Stimulated activated CD4-positive, alpha-beta T cell treated with anti-CD3 and anti-CD28 coated beads, Interleukin-12 subunit alpha, Interleukin-12 subunit beta, amount 100 ng/mL, for 4 hours (primary cell): Measurements from ENCODE around the gene THOP1.

ENCODE experiments used
- DNase-seq: peaks from one replicate; pipeline ENCODE4 v3.0.0-alpha.2; 2020

The THOP1 gene

DNA sequence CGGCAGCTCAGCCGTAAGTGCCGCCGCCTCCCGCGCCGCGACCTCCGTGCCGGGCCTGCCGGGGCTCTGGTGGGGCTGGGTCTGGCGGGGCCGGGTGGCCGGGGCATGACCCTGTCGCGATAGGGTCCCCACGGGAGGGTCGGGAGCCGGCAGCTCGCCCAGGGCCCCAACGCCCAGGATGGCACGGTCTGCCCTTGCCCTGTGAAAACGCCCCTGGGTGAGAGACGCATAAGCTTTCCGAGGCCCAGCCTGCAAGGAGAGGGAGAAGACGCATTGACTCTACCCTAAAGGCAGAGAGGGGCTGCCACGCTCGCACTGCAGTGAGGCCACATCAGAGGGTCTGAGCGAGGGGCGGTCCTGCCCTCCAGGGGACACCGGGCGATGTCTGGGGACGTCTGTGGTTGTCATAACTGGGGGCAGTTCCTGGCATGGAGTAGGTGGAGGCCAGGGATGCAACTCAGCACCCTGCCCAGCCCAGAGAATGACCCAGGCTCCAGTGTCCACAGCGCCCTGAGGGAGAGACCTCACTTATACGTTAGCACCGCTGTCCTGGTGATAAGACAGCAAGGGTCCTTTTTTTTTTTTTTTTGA lies 34.9 kb downstream of the THOP1 start:
- peak; percentile 15 for DNase-seq

DNA sequence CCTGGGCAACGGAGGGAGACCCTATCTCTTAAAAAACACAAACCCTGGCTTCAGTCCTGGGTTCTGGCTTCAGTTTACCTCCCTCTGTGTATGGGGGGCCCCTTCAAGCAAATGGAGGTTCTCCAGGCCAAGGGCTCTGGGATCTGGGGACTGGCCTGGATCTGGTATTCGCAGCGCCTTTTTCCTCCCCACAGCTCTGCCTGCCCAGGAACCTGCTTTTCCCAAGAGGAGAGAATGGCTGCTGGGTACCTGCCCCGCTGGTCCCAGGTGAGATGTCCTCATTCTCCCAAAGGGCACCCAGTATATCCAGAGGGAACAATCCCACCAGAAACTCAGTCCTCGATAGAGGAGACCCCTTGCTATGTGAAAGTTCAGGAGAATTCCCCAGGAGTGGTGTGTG lies 37.5 kb downstream of the THOP1 start:
- no peak for DNase-seq

DNA sequence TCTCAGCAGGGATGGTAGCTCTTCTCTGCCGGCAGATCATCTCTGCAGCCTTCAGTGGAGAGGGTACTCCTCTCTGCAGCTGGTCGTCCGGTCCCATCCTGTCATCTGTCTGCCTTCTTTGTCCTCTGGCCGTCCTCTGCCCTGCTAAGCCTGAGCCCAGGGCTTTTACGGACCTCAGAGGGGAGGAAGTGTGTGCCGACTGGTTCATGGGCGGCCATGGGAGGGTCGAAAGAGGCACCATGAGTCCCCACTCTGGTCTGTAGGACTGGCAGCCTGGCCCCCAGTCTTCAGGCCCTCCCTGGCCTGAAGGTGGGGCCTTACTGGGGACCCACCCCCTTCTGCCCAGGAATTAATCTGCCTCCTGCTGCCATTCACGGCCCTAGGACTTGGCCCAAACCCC lies 38.3 kb downstream of the THOP1 start:
- no peak for DNase-seq

DNA sequence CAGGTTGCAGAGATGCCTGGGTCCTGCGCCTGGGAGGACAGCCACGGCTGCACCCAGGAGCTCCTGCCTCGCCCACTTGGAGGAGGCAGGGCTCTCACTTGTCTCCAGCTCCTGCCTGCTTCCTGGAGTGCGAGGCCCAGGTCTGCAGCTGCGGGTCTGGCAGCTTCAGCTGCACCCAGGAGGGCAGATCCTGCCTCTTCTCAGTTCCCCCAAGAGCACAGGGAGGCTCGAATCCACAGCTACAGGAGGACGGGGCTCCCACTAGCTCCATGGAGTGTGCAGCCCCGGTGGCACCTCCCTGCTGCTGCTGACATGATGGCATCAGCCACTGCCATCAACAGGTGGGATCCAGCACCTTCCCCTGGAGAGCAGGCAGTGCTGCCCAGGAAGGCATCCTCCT lies 38.8 kb downstream of the THOP1 start:
- no peak for DNase-seq

DNA sequence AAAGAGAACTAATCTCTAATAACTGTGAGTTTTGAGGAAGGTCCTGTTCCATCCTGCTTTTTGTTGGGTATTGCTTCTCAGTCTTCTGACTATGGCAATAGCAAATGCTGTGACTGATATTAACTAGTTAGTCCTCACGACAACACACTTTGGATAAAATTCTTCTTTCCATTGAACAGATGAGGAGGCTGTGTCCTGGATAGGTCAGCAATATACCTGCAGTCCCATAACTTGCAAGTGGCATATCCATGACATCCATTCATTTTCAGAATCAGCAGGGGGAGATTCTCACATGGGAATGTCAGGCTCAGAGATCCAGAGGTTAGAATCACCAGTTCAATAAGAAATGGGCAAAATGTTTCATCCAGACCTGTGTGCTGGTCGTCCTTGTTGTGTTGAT lies 41.7 kb downstream of the THOP1 start:
- no peak for DNase-seq

DNA sequence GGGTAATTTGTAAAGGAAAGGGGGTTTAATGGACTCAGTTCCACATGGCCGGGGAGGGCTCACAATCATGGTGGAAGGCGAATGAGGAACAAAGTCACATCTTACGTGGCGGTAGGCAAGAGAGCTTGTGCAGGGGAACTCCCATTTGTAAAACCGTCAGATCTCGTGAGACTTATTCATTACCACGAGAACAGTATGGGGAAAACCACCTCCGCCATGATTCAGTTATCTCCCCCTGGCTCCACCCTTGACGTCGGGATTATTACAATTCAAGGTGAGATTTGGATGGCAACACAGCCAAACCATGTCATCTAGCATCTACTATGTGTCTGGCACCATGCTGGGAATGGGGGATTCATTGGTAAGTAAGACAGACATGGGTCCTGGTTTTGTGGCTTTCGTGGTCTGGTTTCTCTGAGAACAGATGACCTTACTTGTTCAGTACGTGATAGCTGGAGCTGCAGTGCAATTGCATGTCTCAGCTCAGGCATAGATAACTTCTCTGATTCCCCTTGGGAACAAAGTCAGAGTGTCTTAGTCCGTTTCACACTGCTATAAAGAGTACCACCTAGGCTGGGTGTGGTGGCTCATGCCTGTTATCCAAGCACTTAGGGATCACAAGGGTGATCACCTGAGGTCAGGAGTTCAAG lies 42.7 kb downstream of the THOP1 start:
- no peak for DNase-seq

DNA sequence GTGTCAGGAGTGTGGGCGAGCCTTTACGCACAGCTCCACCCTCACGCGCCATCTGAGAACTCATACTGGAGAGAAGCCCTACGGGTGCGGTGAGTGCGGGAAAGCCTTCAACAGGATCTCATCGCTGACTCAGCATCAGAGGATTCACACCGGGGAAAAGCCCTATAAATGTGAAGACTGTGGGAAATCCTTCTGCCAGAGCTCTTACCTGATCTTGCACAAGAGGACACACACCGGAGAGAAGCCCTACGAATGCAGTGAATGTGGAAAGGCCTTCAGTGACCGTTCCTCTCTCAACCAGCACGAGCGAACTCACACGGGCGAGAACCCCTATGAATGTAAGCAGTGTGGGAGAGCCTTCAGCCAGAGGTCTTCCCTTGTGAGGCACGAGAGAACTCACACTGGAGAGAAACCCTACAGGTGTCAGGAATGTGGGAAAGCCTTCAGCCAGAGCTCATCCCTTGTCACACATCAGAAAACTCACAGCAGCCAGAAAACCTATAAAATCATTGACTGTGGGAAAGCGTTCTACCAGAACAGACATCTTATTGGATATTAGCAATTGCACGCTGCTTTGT lies 49.1 kb downstream of the THOP1 start:
- no peak for DNase-seq

DNA sequence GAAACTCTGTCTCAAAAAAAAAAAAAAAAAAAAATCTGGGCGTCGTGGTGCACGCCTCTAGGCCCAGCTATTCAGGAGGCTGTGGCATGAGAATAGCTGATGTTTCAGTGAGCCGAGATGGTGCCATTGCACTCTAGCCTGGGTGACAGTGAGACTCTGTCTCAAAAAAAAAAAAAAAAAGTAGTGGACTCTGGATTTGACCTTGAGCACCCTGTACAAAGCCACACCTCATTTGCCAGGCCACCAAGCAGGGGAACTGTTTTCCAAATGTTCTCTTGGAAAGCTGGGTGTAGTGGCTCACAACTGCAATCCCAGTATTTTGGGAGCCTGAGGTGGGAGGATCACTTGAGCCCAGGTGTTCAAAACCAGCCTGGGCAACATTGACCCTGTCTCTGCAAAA lies 52.1 kb downstream of the THOP1 start:
- DNase-seq, result no peak

DNA sequence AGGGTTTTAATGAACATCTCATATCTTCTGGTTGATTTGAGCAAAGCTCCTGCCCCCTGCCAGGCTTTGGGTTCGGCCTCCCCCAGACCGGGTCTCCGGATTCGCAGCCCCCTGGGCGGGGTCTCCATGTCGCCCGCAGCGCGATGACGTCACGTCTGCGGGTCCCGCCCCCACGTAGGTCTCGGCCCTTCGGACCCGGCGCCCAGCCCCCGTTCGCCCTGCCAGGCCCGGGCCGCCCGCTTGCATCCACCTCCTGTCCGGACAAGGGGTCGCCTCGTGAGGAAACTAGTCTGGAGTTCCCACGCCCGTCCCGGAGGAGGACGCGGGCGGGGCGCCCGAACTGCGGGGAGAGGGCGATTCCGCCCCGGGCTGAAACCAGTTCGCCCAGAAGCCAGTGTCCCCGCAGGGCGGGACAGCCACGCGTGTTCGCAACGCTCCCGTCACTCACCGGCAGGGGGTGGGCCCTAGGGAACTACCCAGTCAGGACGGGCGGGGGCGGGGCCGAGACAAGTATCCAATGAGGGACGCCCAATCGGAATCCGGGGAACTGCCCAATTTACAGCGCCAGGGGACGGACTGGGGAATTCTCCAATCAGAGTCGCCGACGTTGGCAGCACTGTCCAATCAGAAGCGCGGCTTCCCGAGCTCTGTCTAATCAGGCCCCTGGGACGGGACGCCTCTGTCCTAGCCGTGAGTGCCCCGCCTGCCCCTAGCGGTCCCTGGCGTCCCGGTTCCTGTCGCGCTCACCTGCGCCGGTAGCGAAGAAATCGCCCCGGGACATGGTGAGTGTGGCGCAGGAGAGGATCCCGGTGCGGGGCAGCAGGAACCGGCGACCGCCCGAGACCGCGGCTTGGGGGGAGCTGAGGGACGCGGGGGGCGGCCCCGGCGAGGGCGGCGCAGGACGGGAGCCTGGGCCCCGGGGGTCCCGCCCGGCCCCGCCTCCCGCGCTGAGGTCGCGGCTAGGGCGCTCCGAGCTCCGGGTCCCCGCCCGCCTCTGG lies 55.8 kb downstream of the THOP1 start, which contains the start of gene ZNF555:
Gene ZNF555 (plus strand): TSS at position 682 of the 998 bp plus-strand sequence. CDS start 98 bp downstream, at position 780.
- DNase-seq, result peak; percentile 98

DNA sequence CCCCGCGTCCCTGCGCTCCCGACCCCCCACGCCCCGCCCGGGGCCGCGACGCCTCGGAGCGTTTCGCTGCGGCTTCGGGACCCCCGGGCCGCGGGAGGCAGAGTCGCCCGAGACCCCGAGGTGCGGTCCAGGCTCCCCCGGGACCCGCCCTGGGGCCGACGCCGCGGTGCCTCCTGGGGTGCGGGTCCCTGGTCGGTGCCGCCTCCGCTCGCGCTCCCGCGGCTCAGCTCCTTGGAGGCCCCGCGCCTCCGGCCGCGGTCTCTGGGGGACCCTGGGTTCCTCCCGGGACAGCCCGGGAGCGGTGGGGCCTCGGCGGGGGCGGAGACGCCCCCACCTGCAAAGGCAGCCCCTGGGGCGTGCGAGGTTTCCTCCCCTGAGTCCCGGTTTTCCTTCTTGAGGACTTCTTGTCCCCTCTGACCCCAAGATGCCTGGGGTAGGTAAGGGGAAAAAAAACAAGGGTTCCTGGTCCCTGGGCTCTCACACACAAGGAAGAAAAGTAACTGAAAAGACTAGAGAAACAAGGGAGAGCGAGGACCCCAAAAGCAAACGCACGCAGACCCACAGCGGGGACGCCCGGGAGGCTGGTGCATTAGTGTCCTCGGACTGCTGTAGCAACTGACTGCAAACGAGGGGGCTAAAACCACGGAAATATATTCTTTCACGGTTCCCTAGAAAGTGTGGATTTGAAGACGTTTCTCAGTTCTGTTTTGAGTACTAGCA lies 56.7 kb downstream of the THOP1 start:
- DNase-seq, result no peak

DNA sequence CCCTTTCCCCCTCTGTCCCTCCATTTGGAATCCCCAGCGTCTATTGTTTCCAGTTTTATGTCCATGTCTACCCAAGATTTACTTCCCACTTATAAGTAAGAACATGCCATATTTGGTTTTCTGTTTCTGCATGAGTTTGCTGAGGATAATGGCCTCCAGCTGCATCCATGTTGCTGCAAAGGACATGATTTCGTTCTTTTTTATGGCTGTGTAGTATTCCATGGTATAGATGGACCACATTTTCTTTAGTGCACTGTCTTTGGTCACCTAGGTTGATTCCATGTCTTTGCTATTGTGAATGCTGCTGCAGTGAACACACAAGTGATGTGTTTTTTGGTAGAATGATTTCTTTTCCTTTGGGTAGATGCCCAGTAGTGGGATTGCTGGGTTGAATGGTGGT lies 59.8 kb downstream of the THOP1 start:
- DNase-seq, result no peak

DNA sequence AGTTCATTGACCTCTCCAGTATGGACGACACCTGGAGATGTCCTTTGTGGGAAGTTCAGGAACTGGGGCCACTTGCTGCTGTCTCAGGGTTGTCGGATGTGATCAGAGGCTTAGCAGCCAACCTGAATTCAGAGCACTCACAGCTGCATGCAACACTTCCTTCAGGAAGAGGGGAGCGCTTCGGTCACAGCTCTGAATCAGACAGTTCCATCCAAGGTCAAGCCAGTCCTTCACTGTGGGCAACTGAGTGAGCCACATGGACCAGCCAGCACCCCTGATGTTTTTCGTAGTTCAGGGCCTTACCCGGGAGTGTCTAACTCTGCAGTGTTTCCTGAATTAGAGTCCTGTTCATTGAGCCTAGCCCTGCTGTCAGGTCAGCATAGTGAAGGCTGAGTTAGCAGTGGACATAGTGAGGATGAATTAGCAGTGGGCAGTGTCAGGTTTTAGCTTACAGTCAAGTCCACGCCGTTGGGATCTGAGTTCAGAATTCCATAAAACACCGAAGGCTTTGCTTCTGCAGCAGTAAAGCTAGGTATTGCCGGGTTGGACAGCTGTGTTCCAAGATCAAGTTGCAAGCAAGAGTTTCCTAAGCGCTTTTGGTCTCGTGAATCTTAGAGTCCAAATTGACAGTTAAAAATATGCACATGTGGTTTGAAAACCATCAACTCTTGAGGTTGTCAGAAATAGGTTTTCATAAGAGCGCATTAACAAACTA lies 61.0 kb downstream of the THOP1 start:
- no peak for DNase-seq

DNA sequence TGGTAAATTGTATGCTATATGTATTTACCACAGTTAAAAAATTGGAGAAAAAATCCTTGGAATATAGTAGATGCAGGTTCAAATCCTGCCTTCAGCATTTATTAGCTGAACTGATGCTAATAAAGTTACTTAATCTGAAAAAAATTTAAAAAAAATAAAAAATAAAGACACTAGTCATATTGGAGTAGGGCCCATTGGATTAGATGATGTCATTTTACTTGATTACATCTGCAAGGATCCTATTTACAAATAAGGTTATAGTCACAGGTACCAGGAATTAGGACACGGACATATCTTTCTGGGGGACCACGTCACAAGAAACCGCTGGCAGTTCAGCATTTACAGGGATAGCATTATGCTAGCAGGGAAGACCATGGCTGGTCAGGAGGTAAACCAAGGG lies 62.2 kb downstream of the THOP1 start:
- DNase-seq, result no peak

DNA sequence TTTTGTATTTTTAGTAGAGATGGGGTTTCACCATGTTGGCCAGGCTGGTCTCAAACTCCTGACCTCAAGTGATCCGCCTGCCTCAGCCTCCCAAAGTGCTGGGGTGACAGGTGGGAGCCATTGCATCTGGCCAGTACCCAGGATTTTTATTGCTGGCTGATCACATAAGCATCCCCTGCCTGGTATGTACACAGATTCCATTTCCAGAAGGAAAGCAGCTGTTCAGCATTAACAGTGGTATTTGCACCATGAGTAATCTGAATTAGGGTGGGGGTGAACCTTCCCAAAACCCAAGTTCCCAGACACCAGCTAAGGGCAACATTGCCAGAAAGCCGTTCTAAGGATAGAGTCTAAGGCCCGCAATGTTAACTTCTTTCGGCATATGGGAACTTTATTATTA lies 63.3 kb downstream of the THOP1 start:
- DNase-seq, result no peak

DNA sequence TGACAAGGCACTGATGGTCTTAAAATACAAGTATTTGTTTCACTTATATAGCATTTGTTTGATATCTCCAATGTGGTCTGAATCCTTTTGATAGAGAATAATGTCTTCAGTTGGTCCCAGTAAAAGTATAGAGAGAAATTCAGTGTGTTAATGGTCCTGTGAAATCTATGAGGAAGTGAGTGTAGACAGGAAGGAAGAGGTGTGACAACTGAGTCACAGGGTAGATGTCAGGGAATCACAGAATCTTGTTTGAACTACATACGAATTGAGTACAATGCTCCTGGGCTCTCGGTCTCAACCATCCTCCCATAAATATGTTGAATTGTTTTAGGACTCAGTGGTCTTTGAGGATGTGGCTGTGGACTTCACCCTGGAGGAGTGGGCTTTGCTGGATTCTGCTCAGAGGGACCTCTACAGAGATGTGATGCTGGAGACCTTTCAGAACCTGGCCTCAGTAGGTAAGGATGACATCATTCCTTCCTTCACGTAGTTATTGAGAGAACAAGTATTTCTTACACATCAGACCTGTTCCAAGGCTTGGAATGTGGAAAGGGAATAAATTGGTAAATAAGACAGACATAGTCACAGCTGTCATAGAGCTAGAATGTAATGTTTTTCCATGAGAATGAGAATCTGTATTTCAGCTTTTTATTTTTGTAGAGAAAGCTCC lies 65.1 kb downstream of the THOP1 start:
- no peak for DNase-seq

DNA sequence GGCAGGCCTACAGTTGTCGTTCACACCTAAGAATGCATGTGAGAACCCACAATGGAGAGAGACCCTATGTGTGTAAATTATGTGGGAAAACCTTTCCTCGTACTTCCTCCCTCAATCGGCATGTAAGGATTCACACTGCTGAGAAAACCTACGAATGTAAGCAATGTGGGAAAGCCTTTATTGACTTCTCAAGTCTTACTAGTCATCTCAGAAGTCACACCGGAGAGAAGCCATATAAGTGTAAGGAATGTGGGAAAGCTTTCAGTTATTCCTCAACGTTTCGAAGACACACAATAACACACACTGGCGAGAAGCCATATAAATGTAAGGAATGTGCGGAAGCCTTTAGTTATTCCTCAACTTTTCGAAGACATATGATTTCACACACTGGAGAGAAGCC lies 67.3 kb downstream of the THOP1 start:
- no peak for DNase-seq

DNA sequence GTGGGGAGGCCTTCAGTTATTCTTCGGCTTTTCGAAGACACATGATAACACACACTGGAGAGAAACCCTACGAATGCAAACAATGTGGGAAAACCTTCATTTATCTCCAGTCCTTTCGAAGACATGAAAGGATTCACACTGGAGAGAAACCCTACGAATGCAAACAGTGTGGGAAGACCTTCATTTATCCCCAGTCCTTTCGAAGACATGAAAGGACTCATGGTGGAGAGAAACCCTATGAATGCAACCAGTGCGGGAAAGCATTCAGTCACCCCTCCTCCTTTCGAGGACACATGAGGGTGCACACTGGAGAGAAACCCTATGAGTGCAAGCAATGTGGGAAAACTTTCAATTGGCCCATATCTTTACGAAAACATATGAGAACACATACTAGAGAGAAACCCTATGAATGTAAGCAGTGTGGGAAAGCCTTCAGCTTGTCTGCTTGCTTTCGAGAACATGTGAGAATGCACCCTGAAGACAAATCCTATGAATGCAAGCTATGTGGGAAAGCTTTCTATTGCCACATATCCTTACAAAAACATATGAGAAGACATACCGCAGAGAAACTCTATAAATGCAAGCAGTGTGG lies 67.8 kb downstream of the THOP1 start:
- no peak for DNase-seq

DNA sequence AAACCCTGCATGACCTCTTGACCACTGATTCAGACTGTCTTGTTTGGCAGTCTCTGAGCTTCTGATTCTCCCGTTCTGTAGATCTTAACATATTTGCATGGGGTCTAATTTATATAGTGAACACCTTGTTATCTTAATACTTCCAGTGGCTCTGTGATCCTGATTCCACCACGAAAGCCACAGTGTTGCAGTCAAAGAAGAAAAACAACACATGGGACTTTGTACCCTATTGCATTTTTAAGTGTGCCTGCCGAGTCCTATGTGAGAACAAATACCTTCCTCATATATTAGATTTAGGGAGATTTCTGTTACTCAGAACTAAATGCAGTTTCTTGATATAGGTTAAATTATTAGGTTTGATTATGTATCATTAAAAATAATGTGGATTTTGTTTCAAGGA lies 69.5 kb downstream of the THOP1 start:
- no peak for DNase-seq

DNA sequence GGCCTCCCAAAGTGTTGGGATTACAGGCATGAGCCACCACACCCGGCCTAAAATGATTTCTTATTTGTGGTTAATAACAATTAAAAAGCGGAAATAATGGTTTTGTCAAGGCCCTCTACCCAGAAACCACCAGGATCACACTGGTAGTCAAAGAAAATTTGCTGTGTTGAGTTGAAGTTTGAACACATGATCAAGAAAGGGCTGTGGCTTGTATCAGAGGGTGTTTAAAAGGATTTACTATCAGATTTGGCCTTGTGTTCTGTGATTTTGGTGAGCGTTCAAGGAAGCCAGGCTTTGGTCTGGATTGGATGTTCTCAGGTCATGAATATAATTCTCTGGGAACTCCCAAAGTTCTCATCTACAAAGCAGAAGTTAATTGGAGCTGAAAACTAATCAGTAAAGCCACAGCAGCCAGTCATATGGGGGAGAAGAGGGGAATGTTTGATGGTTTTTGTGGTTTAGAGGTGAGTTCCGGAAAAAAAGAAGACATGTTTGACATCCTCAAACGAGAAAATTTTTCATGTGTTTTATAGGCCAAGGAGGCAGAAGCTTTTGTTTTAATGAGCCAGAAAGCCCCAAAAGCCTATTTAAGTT lies 71.3 kb downstream of the THOP1 start:
- DNase-seq, result no peak

DNA sequence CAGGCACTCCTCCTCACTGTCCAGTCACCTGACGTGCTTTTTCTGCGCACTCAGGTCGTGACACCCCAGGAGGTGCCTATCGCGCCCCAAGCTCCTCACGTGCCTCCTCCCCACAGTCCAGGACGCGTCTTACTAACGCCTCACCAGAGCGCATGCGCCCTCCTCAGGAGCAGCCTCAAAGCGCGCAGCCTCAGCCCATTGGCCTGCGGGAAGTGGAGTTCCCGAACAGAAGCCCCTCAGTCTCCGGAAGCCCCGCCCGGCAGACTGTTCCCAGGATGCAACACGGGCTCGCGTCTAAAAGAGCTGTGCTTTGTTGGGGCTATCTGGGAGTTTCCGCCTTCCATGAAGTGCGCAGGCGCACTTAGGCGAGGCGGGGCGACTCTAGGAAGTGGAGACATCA lies 73.6 kb downstream of the THOP1 start:
- no peak for DNase-seq

DNA sequence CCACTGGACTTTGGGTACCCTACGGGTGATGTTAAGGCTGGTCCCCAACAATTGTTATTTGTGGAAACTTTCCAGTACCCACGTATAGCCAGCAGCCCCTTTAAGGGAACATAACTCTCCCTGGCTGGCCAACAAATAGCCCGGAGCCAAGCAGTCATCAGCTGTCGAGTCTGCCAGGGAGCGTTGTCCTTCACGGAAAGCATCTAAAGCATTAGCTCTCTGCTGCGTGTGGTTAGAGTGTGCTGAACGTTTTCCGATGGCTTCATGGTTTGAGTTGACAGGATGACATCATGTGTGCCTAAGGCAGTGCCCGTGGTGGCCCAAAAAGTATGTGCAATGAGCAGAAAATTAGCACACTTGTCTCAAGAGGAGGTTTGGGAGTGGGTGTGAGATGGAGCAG lies 78.5 kb downstream of the THOP1 start:
- DNase-seq, result no peak
